ENCODE data around the gene ASB1.

ASB1 gene

DNA sequence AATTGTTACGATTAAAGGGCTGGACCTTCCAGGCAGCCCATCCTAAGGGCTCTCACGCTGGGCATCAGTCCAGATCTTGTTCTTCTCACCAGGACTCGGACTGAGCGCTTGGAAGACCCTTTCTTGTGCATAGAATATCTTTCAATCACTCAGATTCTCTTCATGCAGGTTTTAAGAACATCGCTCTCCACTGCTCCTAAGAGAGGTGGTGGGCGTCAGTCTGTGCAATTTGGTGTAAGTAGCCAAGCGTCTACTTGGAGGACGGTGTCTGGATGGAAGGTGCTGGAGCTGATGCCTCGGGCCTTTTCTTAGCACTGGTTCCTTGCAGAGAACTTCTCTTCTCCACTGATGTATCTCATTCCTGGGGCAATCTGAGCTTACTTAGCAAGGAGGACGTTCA is 68.7 kb downstream of the ASB1 start:
- DNase-seq (ENCODE audit: low spot score): no peak

DNA sequence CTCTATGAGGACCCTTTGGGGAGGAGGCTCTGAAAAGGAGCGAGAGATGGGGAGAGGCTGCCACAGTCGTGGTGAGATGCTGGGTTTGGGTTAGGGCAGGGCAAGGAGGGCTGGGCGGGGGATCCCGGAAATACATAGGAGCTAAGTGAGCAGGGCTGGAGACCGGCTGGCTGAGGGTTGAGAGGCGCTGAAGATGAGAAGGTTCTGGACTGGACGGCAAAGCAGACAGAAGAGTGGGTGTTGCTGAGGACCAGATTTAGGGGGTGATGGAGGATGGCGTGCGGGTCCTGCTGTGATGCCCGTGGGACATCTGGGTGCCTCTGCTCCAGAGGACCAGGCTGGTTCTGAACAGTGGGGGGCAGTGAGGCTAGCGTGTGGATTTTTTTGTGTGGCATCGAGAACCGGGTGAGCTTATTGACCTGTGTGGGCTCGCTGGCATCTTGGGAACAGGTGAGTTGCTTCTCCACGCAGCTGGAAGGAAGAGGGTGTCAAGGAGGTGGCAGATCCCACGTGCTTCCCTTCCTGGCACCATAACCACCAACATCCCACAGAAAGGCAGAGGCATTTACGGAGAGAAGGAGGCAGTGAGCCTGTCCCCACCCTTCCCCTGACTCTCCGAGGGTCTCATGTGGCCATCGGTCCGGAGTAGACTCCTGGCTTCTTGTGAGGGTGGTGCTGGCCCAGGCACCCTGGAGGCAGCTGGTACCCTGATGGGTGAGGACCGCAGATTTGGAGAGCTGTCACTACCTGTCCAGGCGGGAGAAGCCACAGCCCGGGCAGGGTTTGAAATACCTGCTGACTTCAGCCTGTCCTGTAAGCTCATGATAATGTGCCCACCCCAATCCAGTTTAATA is 70.3 kb downstream of the ASB1 start:
- DNase-seq (ENCODE audit: low spot score): no peak

DNA sequence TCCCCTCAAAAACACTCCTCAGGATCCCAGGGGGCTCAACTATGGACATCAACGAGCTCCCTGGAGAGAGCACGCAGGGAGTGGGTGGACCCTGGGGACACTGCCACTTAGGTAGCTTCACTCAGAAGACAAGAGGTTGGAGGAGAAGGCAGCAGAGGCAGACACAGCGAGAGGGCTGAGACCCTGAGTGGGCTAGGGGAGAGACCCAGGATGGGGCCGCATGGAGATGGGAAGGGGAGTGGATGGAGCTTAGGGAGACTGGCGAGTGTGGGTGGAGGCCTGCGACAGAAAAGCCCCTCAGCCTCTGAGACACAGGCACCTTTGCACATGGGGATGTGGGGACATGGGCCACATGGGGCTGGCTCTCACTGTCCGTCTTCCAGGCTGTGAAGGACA is 70.9 kb downstream of the ASB1 start:
- no peak for DNase-seq (ENCODE audit: low spot score)

DNA sequence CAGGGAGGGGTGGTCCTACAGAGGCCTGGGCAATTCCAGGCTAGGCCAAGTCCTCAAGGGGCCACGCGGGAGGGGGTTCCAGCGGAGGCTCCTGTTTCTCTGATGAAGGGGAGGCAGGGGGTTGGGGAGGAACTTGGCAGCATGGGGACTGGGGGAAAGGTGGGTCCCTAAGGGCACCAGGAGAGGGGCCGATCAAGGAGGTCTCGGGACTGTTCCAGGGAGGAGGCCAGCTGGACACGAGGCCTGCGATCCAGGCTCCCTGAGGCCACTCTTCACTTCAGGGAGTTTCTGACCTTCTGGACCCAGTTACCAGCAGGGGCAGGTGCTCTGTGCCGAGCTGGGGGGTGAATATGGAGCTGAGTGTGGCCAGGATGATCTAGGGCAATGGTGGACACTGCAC is 71.5 kb downstream of the ASB1 start:
- DNase-seq (ENCODE audit: low spot score): no peak

DNA sequence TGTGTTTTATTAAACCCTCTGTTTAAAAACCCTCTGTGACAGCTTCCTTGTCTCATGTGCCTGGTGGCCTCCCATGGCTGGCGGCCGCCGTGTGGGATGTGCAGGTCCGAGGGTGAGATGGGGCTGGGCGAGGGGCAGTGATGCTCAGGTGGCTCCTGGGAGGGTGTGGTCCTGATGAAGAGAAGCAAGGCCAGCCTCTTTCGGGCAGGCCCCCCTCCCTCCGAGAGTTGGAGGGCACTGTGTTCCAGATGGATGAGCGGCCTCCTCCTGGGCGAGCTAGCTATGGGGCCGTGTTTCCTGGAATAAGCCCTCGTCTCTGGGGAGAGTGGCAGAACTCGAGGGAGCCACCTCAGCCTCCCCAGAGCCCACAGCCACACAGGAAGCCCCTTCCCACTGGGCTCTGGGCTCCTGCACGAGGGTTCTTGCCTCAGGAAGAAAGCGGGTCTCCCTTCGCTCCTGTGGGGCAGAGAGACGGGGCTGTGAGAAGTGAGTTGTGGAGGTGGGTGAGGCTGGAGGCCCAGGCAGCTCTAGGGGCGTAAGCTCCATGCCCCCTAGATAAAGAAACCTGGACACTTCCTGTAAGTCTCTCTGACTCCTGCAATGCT is 72.1 kb downstream of the ASB1 start:
- DNase-seq (ENCODE audit: low spot score): no peak

DNA sequence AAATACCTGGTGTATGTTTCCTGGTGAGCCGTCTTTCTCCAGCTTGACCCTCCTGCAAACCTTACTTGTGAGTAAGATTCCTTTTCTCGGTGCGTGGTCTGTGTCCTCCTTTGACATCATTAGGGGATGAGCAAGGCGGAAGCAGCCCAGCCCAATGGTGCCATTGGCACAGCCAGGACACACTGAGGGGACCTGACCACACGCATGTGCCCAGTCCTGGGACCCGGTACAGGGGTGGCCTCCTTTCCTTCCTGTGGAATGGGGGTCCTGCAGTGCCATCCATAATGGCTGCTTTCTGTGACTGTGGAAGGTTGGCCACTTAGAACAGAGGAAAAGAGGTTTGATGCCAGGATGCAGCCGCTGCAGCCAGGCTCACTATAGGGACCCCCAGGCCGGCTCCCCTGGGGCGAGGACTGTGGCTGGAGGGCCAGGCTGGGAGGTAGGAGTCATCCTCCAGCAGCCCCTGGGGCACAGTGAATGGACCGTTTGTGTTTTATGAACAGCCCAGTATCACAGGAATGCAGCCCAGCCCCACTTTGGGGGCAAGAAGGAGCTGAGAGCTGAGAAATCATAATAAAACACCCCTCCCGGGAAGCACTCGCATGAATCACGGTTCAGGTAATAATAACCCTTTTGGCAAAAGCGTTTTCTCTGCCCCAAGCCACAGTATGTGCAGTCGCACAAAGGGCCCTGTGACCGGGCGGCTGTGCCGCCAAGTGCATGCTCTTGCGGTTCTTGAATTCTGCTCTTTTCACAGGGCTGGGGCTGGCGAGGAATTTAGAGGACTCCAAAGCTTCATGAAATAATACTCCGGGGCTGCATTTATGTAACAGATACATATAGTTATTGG is 73.2 kb downstream of the ASB1 start:
- DNase-seq (ENCODE audit: low spot score): no peak

DNA sequence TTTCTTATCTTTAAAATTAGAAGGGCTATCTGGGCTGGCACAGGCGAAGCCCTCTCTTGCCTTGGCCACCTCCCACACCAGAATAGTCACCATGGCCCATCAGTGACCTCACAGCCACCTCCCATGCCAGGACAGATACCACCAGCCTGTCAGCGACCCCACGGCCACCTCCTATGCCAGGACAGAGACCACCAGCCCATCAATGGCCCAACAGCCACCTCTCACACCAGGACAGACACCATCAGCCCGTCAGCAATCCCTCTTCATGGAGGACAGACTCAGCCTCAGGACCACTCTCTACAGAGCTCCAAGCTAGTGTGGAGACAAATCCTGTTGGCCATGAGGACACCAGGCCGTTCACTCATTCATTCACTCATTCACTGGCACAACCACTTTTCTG is 74.6 kb downstream of the ASB1 start:
- DNase-seq (ENCODE audit: low spot score): no peak

All from GM03348 (cell line).